Stomach (tissue), 9 donors: ENCODE results near the gene MAST4. TPM values are rescaled to one million over a fixed set of nuclear protein-coding genes. Genes with fewer than 3 reads are reported as not detected.
A peak's percentile ranks its signal among the peaks of the same experiment; 100 is the strongest.

Experiments used
- DNase-seq, 2 donors: peaks; one replicate each; pipeline versions ENCODE4 v3.0.0 to v3.0.0-alpha.2; 2013 to 2019
- H3K27ac ChIP-seq, 5 donors: fragments of 200-600 bp in 4 of 5; sonication (generic) in 4 of 5; one replicate each; pipeline ENCODE4 v1.5.1; 2013 to 2019; ENCODE audit warnings: mild to moderate bottlenecking in 1 of 5, moderate library complexity in 1 of 5
- H3K27me3 ChIP-seq, 3 donors: fragments of 200-600 bp; sonication (generic); one replicate each; pipeline ENCODE4 v1.5.1; 2017 to 2019; ENCODE audit warnings: mixed run types in 1 of 3
- H3K36me3 ChIP-seq, 4 donors: fragments of 200-600 bp; sonication (generic); 1 replicate in 3 of 4; 2 replicates in 1 of 4; pipeline ENCODE4 v1.5.1; 2016 to 2019
- H3K4me1 ChIP-seq, 4 donors: fragments of 200-600 bp; sonication (generic); one replicate each; pipeline ENCODE4 v1.5.1; 2016 to 2019
- H3K4me3 ChIP-seq, 4 donors: fragments of 200-600 bp; sonication (generic) in 3 of 4; one replicate each; pipeline ENCODE4 v1.5.1; 2016 to 2019; ENCODE audit warnings: mild to moderate bottlenecking in 1 of 4
- H3K9me3 ChIP-seq, 4 donors: fragments of 200-600 bp; sonication (generic); one replicate each; pipeline ENCODE4 v1.5.1; 2016 to 2019
- EP300 ChIP-seq: sonication (generic); formaldehyde crosslinking; IDR thresholded peaks from one replicate; pipeline ENCODE4 v1.6.1; 2017; ENCODE audit warnings: antibody characterized with exemption
- POLR2A ChIP-seq, 4 donors: fragments of 450-650 bp; IDR thresholded peaks; one replicate each; pipeline ENCODE4 v1.6.1; 2016; ENCODE audit warnings: antibody characterized with exemption in 4 of 4, control low read depth in 2 of 4, mild to moderate bottlenecking in 1 of 4, moderate library complexity in 1 of 4
- POLR2AphosphoS5 ChIP-seq, 3 donors: sonication (generic); formaldehyde crosslinking; IDR thresholded peaks; one replicate each; pipeline ENCODE4 v1.6.1; 2016; ENCODE audit warnings: antibody characterized with exemption in 3 of 3
- WGBS, 5 donors: extraction: QIAGEN DNeasy Blood & Tissue Kit in 3 of 5; methylation state at CpG; one replicate each; pipeline versions ENCODE4 v1.1.5 to v1.1.7; 2013 to 2018; 5-methylcytosine and 5-hydroxymethylcytosine counted together
- intact Hi-C: fragments of 100-400 bp; cut with DNase I; formaldehyde crosslinking; loops from one replicate; pipeline ENCODE4 v1.15.1; 2023; ENCODE audit warnings: low total_unique reads
- polyA plus RNA-seq, 3 donors: library from polyadenylated mRNA; stranded (reverse); fragments of 200-250 nt; gene quantifications; one replicate each; pipeline ENCODE4 v1.2.3, GENCODE V29; 2013
- total RNA-seq, 5 donors: library from RNA; depleted of rRNA; stranded (reverse); fragments of >200 nt; gene quantifications; one replicate each; pipeline versions ENCODE4 v1.1.0 to v1.2.3, GENCODE V29; 2014 to 2016
- TF ChIP-seq, protein P1 (sequence below), 7 experiments: fragments of 450-650 bp in 4 of 7; fragments of 200-600 bp in 3 of 7; sonication (generic) in 3 of 7; IDR thresholded peaks; one replicate each; pipeline ENCODE4 v1.5.1; 2016 to 2019; ENCODE audit warnings: antibody characterized with exemption in 7 of 7, control low read depth in 2 of 7, mild to moderate bottlenecking in 1 of 7
- donor health status: healthy with polysubstance abuse.
- donor health status: Bipolar disorder and iron deficiency.
- donor health status: healthy.

The MAST4 gene
- total and polyA plus RNA-seq, 8 donors: 1.5 to 52.5 (median 32.1) TPM

GRCh38 chr5:66796305-66797292, 200.4 kb downstream of the MAST4 start:
- DNase-seq: no peak
- no peaks in the 10 kb centered on the region for H3K4me1 ChIP-seq
- TF ChIP-seq EP300 (no peak), POLR2AphosphoS5 (IDR thresholded peaks at IDR 0.05) (no peak), POLR2A (IDR thresholded peaks at IDR 0.05) (no peak)
- TF ChIP-seq, protein P1, sequence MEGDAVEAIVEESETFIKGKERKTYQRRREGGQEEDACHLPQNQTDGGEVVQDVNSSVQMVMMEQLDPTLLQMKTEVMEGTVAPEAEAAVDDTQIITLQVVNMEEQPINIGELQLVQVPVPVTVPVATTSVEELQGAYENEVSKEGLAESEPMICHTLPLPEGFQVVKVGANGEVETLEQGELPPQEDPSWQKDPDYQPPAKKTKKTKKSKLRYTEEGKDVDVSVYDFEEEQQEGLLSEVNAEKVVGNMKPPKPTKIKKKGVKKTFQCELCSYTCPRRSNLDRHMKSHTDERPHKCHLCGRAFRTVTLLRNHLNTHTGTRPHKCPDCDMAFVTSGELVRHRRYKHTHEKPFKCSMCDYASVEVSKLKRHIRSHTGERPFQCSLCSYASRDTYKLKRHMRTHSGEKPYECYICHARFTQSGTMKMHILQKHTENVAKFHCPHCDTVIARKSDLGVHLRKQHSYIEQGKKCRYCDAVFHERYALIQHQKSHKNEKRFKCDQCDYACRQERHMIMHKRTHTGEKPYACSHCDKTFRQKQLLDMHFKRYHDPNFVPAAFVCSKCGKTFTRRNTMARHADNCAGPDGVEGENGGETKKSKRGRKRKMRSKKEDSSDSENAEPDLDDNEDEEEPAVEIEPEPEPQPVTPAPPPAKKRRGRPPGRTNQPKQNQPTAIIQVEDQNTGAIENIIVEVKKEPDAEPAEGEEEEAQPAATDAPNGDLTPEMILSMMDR (IDR thresholded peaks at IDR 0.05): no peak
- intact Hi-C loops: no loop called here
- 72 to 84% (median 74%) methylated on average over 9 of the region's 9 CpGs for WGBS, 5 donors
- H3K27ac ChIP-seq: no peak overlapping the region
- H3K27me3 ChIP-seq: no peaks in the 10 kb centered on the region
- H3K4me3 ChIP-seq: no peak overlapping the region
- H3K9me3 ChIP-seq: no peaks in the 10 kb centered on the region
- H3K36me3 ChIP-seq: no peaks in the 10 kb centered on the region

- WGBS, 5 donors: 64 to 82% (median 79%) methylated on average over 3 of the region's 3 CpGs
- no peak for TF ChIP-seq POLR2AphosphoS5 (IDR thresholded peaks at IDR 0.05)
- DNase-seq: no peak
- H3K27ac ChIP-seq: no peak overlapping the region
- H3K27me3 ChIP-seq: peaks cover 0 to 5% (median 0%) of the 10 kb centered on the region in 3 donors
- no peaks in the 10 kb centered on the region for H3K4me1 ChIP-seq
- no peaks in the 10 kb centered on the region for H3K36me3 ChIP-seq
- H3K4me3 ChIP-seq: no peak overlapping the region
- H3K9me3 ChIP-seq: no peaks in the 10 kb centered on the region
- intact Hi-C loops: loop anchor here (10.0 kb wide), 1 partner anchor 402 kb away; no protein-coding TSS in a partner anchor
Observed at GRCh38 chr5:66802941-66803340, 206.7 kb downstream of the MAST4 start.

DNA sequence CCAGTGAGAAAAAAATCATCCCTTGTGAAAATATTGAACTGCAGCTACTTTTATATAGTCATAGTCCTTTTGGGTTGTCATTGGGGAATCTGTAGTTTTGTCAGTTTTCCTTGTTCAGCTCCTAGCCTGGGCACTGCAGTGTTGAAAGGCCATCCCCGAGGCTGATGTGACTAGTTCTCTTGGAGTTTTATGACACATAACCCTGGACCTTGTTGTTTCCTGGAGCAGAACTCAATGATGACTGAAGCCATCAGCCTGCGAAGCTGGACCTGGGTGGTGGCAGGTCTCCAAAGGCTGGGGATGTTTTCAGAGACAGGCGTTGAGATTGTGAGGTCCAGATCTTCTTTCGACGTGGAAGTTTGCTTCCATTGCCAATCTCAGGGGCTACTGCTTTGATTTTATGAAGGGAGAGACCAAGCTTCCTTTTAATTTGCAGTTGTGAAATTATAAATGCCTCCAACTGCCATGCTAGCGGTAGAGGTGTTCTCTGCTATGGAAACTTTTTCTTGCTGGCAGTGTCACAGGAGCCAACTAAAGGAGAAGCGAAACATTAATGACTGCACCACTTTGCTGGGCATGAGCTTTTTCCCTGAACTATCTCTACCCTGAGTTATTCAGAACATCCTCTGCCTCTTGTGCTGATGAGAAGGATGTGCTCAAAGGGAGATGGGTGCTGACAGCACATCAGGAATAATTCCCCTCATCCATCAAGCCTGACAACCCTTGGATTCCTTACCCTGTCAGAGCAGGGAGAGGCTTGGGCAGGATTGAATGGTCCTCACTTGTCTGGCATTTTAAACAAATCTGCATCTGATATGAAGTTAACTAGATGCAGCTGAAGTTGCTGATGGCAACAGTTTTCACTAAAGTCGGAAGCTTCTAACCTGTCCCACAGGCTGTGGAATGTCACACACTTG, 209.6 kb downstream of the MAST4 start:
- 82 to 90% (median 87%) methylated on average over 8 of the region's 8 CpGs for WGBS, 5 donors

DNA sequence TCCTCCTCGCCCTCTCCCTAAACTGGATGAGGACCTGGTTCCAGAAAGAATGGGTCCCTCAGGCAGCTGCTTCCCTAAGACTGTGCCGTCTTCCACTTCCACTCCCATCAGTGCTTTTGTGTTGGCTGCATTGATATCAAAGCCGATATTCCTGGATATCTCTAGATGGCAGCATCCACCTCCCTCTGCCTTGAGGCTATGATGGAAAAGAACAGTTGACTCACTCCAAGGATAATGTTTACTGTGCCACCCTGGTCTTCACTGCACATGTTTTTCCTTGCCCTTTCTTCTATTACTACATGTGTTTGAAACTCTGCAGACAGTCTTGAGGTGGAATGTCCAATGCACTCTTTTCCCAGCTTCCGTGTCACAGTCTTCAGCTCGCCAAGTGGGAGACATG, 211.6 kb downstream of the MAST4 start:
- 53 to 70% (median 64%) methylated on average over 5 of the region's 5 CpGs for WGBS, 5 donors
- intact Hi-C loops: loop anchor here (10.0 kb wide), 1 partner anchor 397 kb away; no protein-coding TSS in a partner anchor
- Histone ChIP-seq H3K9me3 (no peaks in the 10 kb centered on the region), H3K27ac (no peak overlapping the region), H3K27me3 (peaks cover 0 to 5% (median 0%) of the 10 kb centered on the region in 3 donors), H3K4me1 (no peaks in the 10 kb centered on the region), H3K4me3 (no peak overlapping the region), H3K36me3 (no peaks in the 10 kb centered on the region)
- TF ChIP-seq POLR2AphosphoS5 (IDR thresholded peaks at IDR 0.05): peak in 1 of 3 donors; percentile 25
- TF ChIP-seq POLR2A (IDR thresholded peaks at IDR 0.05): no peak
- TF ChIP-seq, protein P1 (IDR thresholded peaks at IDR 0.05): peak in 2 of 7 experiments; percentile 7 to 21
- TF ChIP-seq EP300: no peak
- DNase-seq: peak in 1 of 2 donors; percentile 60

More for the DNA sequence above, 209.6 kb downstream of the MAST4 start:
- H3K9me3 ChIP-seq: no peaks in the 10 kb centered on the region
- TF ChIP-seq POLR2AphosphoS5 (IDR thresholded peaks at IDR 0.05) (no peak), POLR2A (IDR thresholded peaks at IDR 0.05) (no peak), EP300 (no peak)
- TF ChIP-seq, protein P1 (IDR thresholded peaks at IDR 0.05): no peak
- H3K27me3 ChIP-seq: peaks cover 0 to 5% (median 0%) of the 10 kb centered on the region in 3 donors
- intact Hi-C loops: loop anchor here (10.0 kb wide), 1 partner anchor 399 kb away; no protein-coding TSS in a partner anchor
- H3K4me3 ChIP-seq: no peak overlapping the region
- DNase-seq: no peak
- H3K27ac ChIP-seq: no peak overlapping the region
- no peaks in the 10 kb centered on the region for H3K4me1 ChIP-seq
- H3K36me3 ChIP-seq: no peaks in the 10 kb centered on the region
